Psoas muscle (tissue), 8 donors: ENCODE measurements around the gene CNGA3. TPM values are rescaled to one million over a fixed set of nuclear protein-coding genes. Genes with fewer than 3 reads are reported as not detected.
"Not testable (repeated sequence)": the region's sequence is repeated elsewhere in the genome, so short reads cannot be mapped to it uniquely, and the experiment has no call there.

Experiments
- ATAC-seq, 4 donors: fragments of 200-7000 bp; cut with Tn5 transposase; one replicate each; pipeline ENCODE4 v1.9.1; 2020; ENCODE audit warnings: moderate library complexity in 3 of 4, mild to moderate bottlenecking in 2 of 4
- DNase-seq, 2 donors: peaks; one replicate each; pipeline ENCODE4 v3.0.0-alpha.2; 2020
- H3K27ac ChIP-seq: fragments of 200-600 bp; one replicate; pipeline ENCODE4 v1.8.0; 2022
- H3K27me3 ChIP-seq, 3 donors: fragments of 200-600 bp in 1 of 3; one replicate each; pipeline versions ENCODE4 v1.6.1 to v1.8.0; 2013 to 2022; ENCODE audit warnings: low read length in 2 of 3, mild to moderate bottlenecking in 2 of 3, moderate library complexity in 1 of 3; ENCODE audit not compliant: insufficient read depth in 3 of 3
- H3K36me3 ChIP-seq, 2 donors: fragments of 200-600 bp in 1 of 2; one replicate each; pipeline versions ENCODE4 v1.6.1 to v1.8.0; 2013 to 2022; ENCODE audit warnings: low read depth in 1 of 2, mild to moderate bottlenecking in 1 of 2, moderate library complexity in 1 of 2; ENCODE audit not compliant: insufficient read depth in 1 of 2
- H3K4me1 ChIP-seq: fragments of 200-600 bp; one replicate; pipeline ENCODE4 v1.8.0; 2022
- H3K4me3 ChIP-seq: fragments of 200-600 bp; one replicate; pipeline ENCODE4 v1.8.0; 2022; ENCODE audit warnings: mild to moderate bottlenecking
- H3K9me3 ChIP-seq: fragments of 200-600 bp; one replicate; pipeline ENCODE4 v1.8.0; 2022
- CTCF ChIP-seq: fragments of 200-600 bp; IDR thresholded peaks from one replicate; pipeline ENCODE4 v1.8.0; 2022; ENCODE audit warnings: antibody characterized with exemption
- WGBS, 3 donors: extraction: QIAGEN DNeasy Blood & Tissue Kit; methylation state at CpG; one replicate each; pipeline versions ENCODE4 v1.1.6 to v1.1.7; 2013; 5-methylcytosine and 5-hydroxymethylcytosine counted together
- intact Hi-C, 2 donors: fragments of 100-400 bp; cut with DNase I; formaldehyde crosslinking; loops; one replicate each; pipeline versions ENCODE4 v1.11.0 to v1.14.2; 2022
- polyA plus RNA-seq, 3 donors: library from polyadenylated mRNA; stranded (reverse); fragments of 200-250 nt; gene quantifications; one replicate each; pipeline ENCODE4 v1.2.3, GENCODE V29; 2013
- total RNA-seq, 4 donors: library from RNA; stranded (reverse); fragmentation: NEBNext Ultra II Directional in 2 of 4; extraction: Animal tissue kit (Norgen Biotek cat#: 25700) in 2 of 4; gene quantifications; one replicate each; pipeline versions ENCODE4 v1.2.1 to v1.2.4, GENCODE V29; 2021 to 2023
- donor health status: healthy with polysubstance abuse.
- donor health status: DM: no; HTN: no; CAD: no; lungs with moderate emphysema.
- donor health status: Bipolar disorder and iron deficiency.
- donor health status: healthy.
- donor health status: DM: yes; HTN: yes; CAD: no.
- donor health status: DM: no; HTN: no; CAD: no.
- donor health status: DM: no; HTN: no; CAD: no.
- donor health status: DM: yes; HTN: yes; CAD: no.

CNGA3 gene
- total and polyA plus RNA-seq, 7 donors = 0.03 TPM; not detected in 6

GRCh38 chr2:98300141-98300874 lies 45.9 kb upstream of the CNGA3 start:
- no peak for DNase-seq
- Histone ChIP-seq H3K4me1 (no peaks in the 10 kb centered on the region), H3K27me3 (no peaks in the 10 kb centered on the region), H3K36me3 (no peaks in the 10 kb centered on the region), H3K9me3 (no peaks in the 10 kb centered on the region), H3K4me3 (no peak overlapping the region), H3K27ac (no peak overlapping the region)
- TF ChIP-seq CTCF = no peak
- 85 to 88% (median 88%) methylated on average over 12 of the region's 12 CpGs for WGBS, 3 donors
- no peak for ATAC-seq
- intact Hi-C loops = no loop called here

- DNase-seq = no peak
- no peaks in the 10 kb centered on the region for H3K4me1 ChIP-seq
- no peak overlapping the region for H3K27ac ChIP-seq
- ATAC-seq = no peak
- H3K36me3 ChIP-seq = no peaks in the 10 kb centered on the region
- WGBS, 3 donors = 49 to 68% (median 61%) methylated on average over 5 of the region's 5 CpGs
- no peaks in the 10 kb centered on the region for H3K9me3 ChIP-seq
- H3K27me3 ChIP-seq = no peaks in the 10 kb centered on the region
- intact Hi-C loops = no loop called here
- TF ChIP-seq CTCF = no peak
- H3K4me3 ChIP-seq = no peak overlapping the region
These were observed 44.8 kb upstream of the CNGA3 start for GRCh38 chr2:98301469-98301868.

- H3K9me3 ChIP-seq, H3K4me3 ChIP-seq, H3K4me1 ChIP-seq, H3K27ac ChIP-seq, intact Hi-C loops, H3K36me3 ChIP-seq, H3K27me3 ChIP-seq, ATAC-seq, DNase-seq: not testable (repeated sequence)
- 74 to 89% (median 79%) methylated on average over 9 of the region's 9 CpGs for WGBS, 3 donors
These were observed 39.0 kb upstream of the CNGA3 start for GRCh38 chr2:98307131-98307696.

- TF ChIP-seq CTCF = no peak
- ATAC-seq (no peak), DNase-seq (no peak)
- Histone ChIP-seq H3K9me3 (no peaks in the 10 kb centered on the region), H3K4me1 (no peaks in the 10 kb centered on the region), H3K27me3 (peaks cover 0 to 2% (median 0%) of the 10 kb centered on the region in 3 donors), H3K36me3 (no peaks in the 10 kb centered on the region), H3K27ac (no peak overlapping the region), H3K4me3 (no peak overlapping the region)
- intact Hi-C loops = no loop called here
- 23 to 30% (median 25%) methylated on average over 8 of the region's 8 CpGs for WGBS, 3 donors
These were observed 38.2 kb upstream of the CNGA3 start for GRCh38 chr2:98308068-98308467.

GRCh38 chr2:98308532-98308931 lies 37.7 kb upstream of the CNGA3 start:
- whole genome bisulfite sequencing, 3 donors = 39 to 60% (median 50%) methylated on average over 4 of the region's 4 CpGs
- Histone ChIP-seq H3K36me3 (no peaks in the 10 kb centered on the region), H3K4me1 (no peaks in the 10 kb centered on the region), H3K4me3 (no peak overlapping the region), H3K9me3 (no peaks in the 10 kb centered on the region), H3K27me3 (peaks cover 0 to 2% (median 0%) of the 10 kb centered on the region in 3 donors), H3K27ac (no peak overlapping the region)
- ATAC-seq (no peak), DNase-seq (no peak)
- no peak for TF ChIP-seq CTCF
- intact Hi-C loops = no loop called here
